Measurements from ENCODE around the gene TEK. TPM values are rescaled to one million over a fixed set of nuclear protein-coding genes. Genes with fewer than 3 reads are reported as not detected.

Gene TEK
- total RNA-seq, 2 donors from 2014 or later, result 2.4 to 4.9 TPM

GRCh38 chr9:27145143-27145542, 36.1 kb downstream of the TEK start:
- no peaks in the 10 kb centered on the region for H3K36me3 ChIP-seq (ENCODE audit: control insufficient read depth, insufficient read depth, low read length)
- no peak for TF ChIP-seq CTCF (conservative IDR thresholded peaks at IDR 0.05)
- no peaks in the 10 kb centered on the region for H3K9me3 Mint-ChIP-seq
- no peaks in the 10 kb centered on the region for H3K27me3 Mint-ChIP-seq (ENCODE audit: insufficient read depth)
- no peak overlapping the region for H3K27ac Mint-ChIP-seq
- no peaks in the 10 kb centered on the region for H3K27me3 ChIP-seq (ENCODE audit: control insufficient read depth, insufficient read depth, low read length, poor library complexity, severe bottlenecking)
- H3K4me3 Mint-ChIP-seq, result no peak overlapping the region
- H3K27ac ChIP-seq (ENCODE audit: low read depth, low read length), result no peak overlapping the region
- H3K4me1 ChIP-seq (ENCODE audit: control insufficient read depth, insufficient read depth, low read length), result peaks cover 5% of the 10 kb centered on the region
- no peaks in the 10 kb centered on the region for H3K4me1 Mint-ChIP-seq
- 29 to 61% methylated on average over 3 of the region's 3 CpGs for WGBS, 2 experiments (ENCODE audit: insufficient coverage in 1 of 2, insufficient read length in 1 of 2)
- H3K9ac ChIP-seq (ENCODE audit: extremely low read depth, low read length, poor library complexity, severe bottlenecking), result no peak overlapping the region
- no peaks in the 10 kb centered on the region for H3K9me3 ChIP-seq (ENCODE audit: control insufficient read depth, low read length)
- no peak overlapping the region for H3K4me3 ChIP-seq (ENCODE audit: low read length)
- H3K36me3 Mint-ChIP-seq (ENCODE audit: low read depth), result no peaks in the 10 kb centered on the region
- no peak for DNase-seq

- no peak for DNase-seq
- Histone ChIP-seq H3K9ac (ENCODE audit: extremely low read depth, low read length, poor library complexity, severe bottlenecking) (no peak overlapping the region), H3K36me3 (ENCODE audit: control insufficient read depth, insufficient read depth, low read length) (no peaks in the 10 kb centered on the region), H3K4me3 (ENCODE audit: low read length) (no peak overlapping the region), H3K9me3 (ENCODE audit: control insufficient read depth, low read length) (no peaks in the 10 kb centered on the region), H3K4me1 (ENCODE audit: control insufficient read depth, insufficient read depth, low read length) (peaks cover 5% of the 10 kb centered on the region), H3K27me3 (ENCODE audit: control insufficient read depth, insufficient read depth, low read length, poor library complexity, severe bottlenecking) (no peaks in the 10 kb centered on the region), H3K27ac (ENCODE audit: low read depth, low read length) (no peak overlapping the region)
- 90 to 93% methylated on average over 2 of the region's 2 CpGs for WGBS, 2 experiments (ENCODE audit: insufficient coverage in 1 of 2, insufficient read length in 1 of 2)
- Mint-ChIP-seq H3K9me3 (no peaks in the 10 kb centered on the region), H3K4me3 (no peak overlapping the region), H3K27me3 (ENCODE audit: insufficient read depth) (no peaks in the 10 kb centered on the region), H3K4me1 (no peaks in the 10 kb centered on the region), H3K27ac (no peak overlapping the region), H3K36me3 (ENCODE audit: low read depth) (no peaks in the 10 kb centered on the region)
- TF ChIP-seq CTCF (conservative IDR thresholded peaks at IDR 0.05), result no peak
Measured at GRCh38 chr9:27149651-27150050, 40.6 kb downstream of the TEK start.

- H3K27ac ChIP-seq (ENCODE audit: low read depth, low read length), result no peak overlapping the region
- no peaks in the 10 kb centered on the region for H3K36me3 ChIP-seq (ENCODE audit: control insufficient read depth, insufficient read depth, low read length)
- H3K4me1 ChIP-seq (ENCODE audit: control insufficient read depth, insufficient read depth, low read length), result no peaks in the 10 kb centered on the region
- Mint-ChIP-seq H3K4me3 (no peak overlapping the region), H3K9me3 (no peaks in the 10 kb centered on the region), H3K36me3 (ENCODE audit: low read depth) (no peaks in the 10 kb centered on the region), H3K4me1 (no peaks in the 10 kb centered on the region), H3K27ac (no peak overlapping the region), H3K27me3 (ENCODE audit: insufficient read depth) (no peaks in the 10 kb centered on the region)
- no peak overlapping the region for H3K4me3 ChIP-seq (ENCODE audit: low read length)
- H3K27me3 ChIP-seq (ENCODE audit: control insufficient read depth, insufficient read depth, low read length, poor library complexity, severe bottlenecking), result no peaks in the 10 kb centered on the region
- H3K9me3 ChIP-seq (ENCODE audit: control insufficient read depth, low read length), result no peaks in the 10 kb centered on the region
- DNase-seq, result no peak
- TF ChIP-seq CTCF (conservative IDR thresholded peaks at IDR 0.05), result no peak
- WGBS, 2 experiments (ENCODE audit: insufficient coverage in 1 of 2, insufficient read length in 1 of 2), result 93 to 100% methylated on average over 2 to 5 of the region's 5 CpGs
- H3K9ac ChIP-seq (ENCODE audit: extremely low read depth, low read length, poor library complexity, severe bottlenecking), result no peak overlapping the region
Measured at GRCh38 chr9:27150746-27151406, 41.9 kb downstream of the TEK start.
